HEK293T (cell line): ENCODE results near the gene TEX53.

ENCODE experiments used
- CTCF ChIA-PET: fragments of 350-600 bp; formaldehyde crosslinking; extraction: SDS; loops from one replicate; lab custom pipeline; 2021; ENCODE audit warnings: antibody characterized with exemption, inconsistent platforms; lab: Yijun Ruan, JAX
- POLR2A ChIA-PET: fragments of 350-600 bp; formaldehyde crosslinking; extraction: SDS; loops from one replicate; lab custom pipeline; 2020; ENCODE audit warnings: antibody characterized with exemption, inconsistent platforms; lab: Yijun Ruan, JAX
- DNase-seq: peaks from one replicate; pipeline ENCODE4 v3.0.0; 2012; ENCODE audit warnings: mixed read lengths; ENCODE audit errors: extremely low spot score
- ARNT ChIP-seq: fragments of 450-650 bp; IDR thresholded peaks from 2 replicates; pipeline ENCODE4 v1.6.1; 2017; ENCODE audit warnings: mild to moderate bottlenecking
- BHLHE40 ChIP-seq: fragments of 450-650 bp; IDR thresholded peaks from 2 replicates; pipeline ENCODE4 v1.6.1; 2016; ENCODE audit warnings: mild to moderate bottlenecking, moderate library complexity, borderline replicate concordance
- CTBP1 ChIP-seq: fragments of 450-650 bp; IDR thresholded peaks from 2 replicates; pipeline ENCODE4 v1.6.1; 2016; ENCODE audit warnings: borderline replicate concordance
- ELF4 ChIP-seq: fragments of 450-650 bp; IDR thresholded peaks from 2 replicates; pipeline ENCODE4 v1.6.1; 2017; ENCODE audit warnings: antibody characterized with exemption
- FOXA1 ChIP-seq: fragments of 450-650 bp; IDR thresholded peaks from 2 replicates; pipeline ENCODE4 v1.6.1; 2016; ENCODE audit warnings: mild to moderate bottlenecking
- FOXK2 ChIP-seq: fragments of 450-650 bp; IDR thresholded peaks from 2 replicates; pipeline ENCODE4 v1.6.1; 2016; ENCODE audit warnings: mild to moderate bottlenecking
- FOXM1 ChIP-seq: fragments of 450-650 bp; IDR thresholded peaks from 2 replicates; pipeline ENCODE4 v1.6.1; 2017; ENCODE audit warnings: mild to moderate bottlenecking, borderline replicate concordance
- HDGF ChIP-seq: fragments of 450-650 bp; IDR thresholded peaks from 2 replicates; pipeline ENCODE4 v1.6.1; 2017; ENCODE audit warnings: antibody characterized with exemption, borderline replicate concordance
- L3MBTL2 ChIP-seq: fragments of 450-650 bp; conservative IDR thresholded peaks from 2 replicates; pipeline ENCODE4 v1.6.1; 2016; ENCODE audit warnings: mild to moderate bottlenecking
- LEF1 ChIP-seq: fragments of 450-650 bp; IDR thresholded peaks from 2 replicates; pipeline ENCODE4 v1.6.1; 2017; ENCODE audit warnings: mild to moderate bottlenecking, borderline replicate concordance
- NFRKB ChIP-seq: fragments of 450-650 bp; IDR thresholded peaks from 2 replicates; pipeline ENCODE4 v1.6.1; 2016; ENCODE audit warnings: mild to moderate bottlenecking, moderate library complexity
- SP1 ChIP-seq: fragments of 450-650 bp; IDR thresholded peaks from 2 replicates; pipeline ENCODE4 v1.6.1; 2017
- SUZ12 ChIP-seq: fragments of 450-650 bp; IDR thresholded peaks from 2 replicates; pipeline ENCODE4 v1.6.1; 2016; ENCODE audit warnings: mild to moderate bottlenecking
- TARDBP ChIP-seq: fragments of 450-650 bp; IDR thresholded peaks from 2 replicates; pipeline ENCODE4 v1.6.1; 2016
- ZNF384 ChIP-seq: fragments of 450-650 bp; IDR thresholded peaks from 2 replicates; pipeline ENCODE4 v1.6.1; 2016
- TF ChIP-seq, protein P1 (sequence below): fragments of 450-650 bp; IDR thresholded peaks from 2 replicates; pipeline ENCODE4 v1.6.1; 2016

TEX53 gene

DNA sequence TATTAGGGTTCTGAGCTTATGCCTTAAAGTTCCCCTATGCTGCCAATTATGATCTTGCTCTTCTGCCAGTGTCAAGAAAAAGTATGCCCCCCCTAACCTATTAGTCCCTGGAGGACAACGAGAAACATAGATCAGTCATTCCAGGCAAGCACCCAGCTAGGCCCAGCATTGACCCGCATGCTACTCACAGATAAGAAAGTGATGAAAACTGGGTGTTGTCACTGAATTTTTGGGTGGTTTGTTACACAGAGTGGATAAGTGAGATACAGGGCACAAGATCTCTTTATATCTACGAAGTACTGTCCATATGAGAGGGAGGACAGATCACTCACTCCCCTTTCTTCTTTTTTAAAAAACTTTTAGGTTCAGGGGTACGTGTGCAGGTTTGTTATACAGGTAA is 30.8 kb upstream of the TEX53 start:
- no peak for DNase-seq
- no peak for TF ChIP-seq ELF4
- CTCF ChIA-PET = interaction anchor here (0.7 kb wide), 1 partner anchor 9 kb away, joined by 3 read pairs; no protein-coding TSS in a partner anchor
- POLR2A ChIA-PET = interaction anchor here (1.5 kb wide), 1 partner anchor 28 kb away, joined by 3 read pairs; no protein-coding TSS in a partner anchor

DNA sequence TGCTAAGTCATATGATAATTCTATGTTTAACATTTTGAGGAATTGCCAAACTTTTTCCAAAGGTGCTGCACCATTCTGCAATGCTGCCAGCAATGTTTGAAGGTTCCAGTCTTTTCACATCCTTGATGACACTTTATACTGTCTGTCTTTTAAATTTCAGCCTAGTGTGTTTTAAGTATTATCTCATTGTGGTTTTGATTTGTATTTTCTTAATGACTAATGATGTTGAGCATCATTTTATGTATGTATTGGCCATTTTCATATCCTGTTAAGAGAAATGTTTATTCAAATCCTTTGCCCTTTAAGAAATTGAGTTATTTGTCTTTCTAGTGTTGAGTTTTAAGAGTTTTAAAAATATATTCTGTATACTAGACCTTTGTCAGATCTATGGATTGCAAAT is 29.4 kb upstream of the TEX53 start:
- TF ChIP-seq TARDBP = no peak
- no peak for TF ChIP-seq FOXK2
- TF ChIP-seq CTBP1 = no peak
- no peak for TF ChIP-seq HDGF
- no peak for TF ChIP-seq SP1
- TF ChIP-seq L3MBTL2 = no peak
- no peak for TF ChIP-seq NFRKB
- no peak for TF ChIP-seq SUZ12
- TF ChIP-seq FOXA1 = no peak
- no peak for TF ChIP-seq ELF4
- no peak for TF ChIP-seq ARNT
- TF ChIP-seq, protein P1, sequence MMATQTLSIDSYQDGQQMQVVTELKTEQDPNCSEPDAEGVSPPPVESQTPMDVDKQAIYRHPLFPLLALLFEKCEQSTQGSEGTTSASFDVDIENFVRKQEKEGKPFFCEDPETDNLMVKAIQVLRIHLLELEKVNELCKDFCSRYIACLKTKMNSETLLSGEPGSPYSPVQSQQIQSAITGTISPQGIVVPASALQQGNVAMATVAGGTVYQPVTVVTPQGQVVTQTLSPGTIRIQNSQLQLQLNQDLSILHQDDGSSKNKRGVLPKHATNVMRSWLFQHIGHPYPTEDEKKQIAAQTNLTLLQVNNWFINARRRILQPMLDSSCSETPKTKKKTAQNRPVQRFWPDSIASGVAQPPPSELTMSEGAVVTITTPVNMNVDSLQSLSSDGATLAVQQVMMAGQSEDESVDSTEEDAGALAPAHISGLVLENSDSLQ = no peak
- no peak for TF ChIP-seq LEF1
- no peak for TF ChIP-seq FOXM1
- TF ChIP-seq ZNF384 = no peak
- ChIA-PET POLR2A (no interaction called here), CTCF (no interaction called here)
- no peak for DNase-seq

DNA sequence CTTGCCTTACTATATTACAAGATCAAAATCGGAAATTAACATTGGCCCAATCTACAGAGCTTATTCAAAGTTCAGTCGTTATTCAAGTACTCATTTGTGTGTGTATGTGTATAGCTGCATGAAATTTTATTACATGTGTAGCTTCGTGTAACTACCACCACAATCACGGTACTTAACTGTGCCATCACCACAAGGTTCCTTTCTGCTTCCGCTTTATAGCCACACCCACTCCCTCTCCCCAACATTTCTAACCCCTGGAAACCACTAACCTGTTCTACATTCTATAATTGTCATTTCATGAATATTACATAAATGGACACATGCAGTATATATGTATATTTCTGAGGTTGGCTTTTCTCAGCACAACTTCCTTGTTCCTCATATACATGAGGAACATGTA is 28.3 kb upstream of the TEX53 start:
- POLR2A ChIA-PET = no interaction called here
- CTCF ChIA-PET = no interaction called here
- no peak for DNase-seq
- TF ChIP-seq TARDBP (no peak), FOXA1 (no peak), L3MBTL2 (no peak), CTBP1 (no peak), ZNF384 (no peak), FOXK2 (no peak), SP1 (no peak), ELF4 (no peak), LEF1 (no peak), BHLHE40 (no peak), NFRKB (no peak), SUZ12 (no peak), ARNT (no peak), HDGF (no peak), FOXM1 (no peak)
- TF ChIP-seq, protein P1 = no peak

DNA sequence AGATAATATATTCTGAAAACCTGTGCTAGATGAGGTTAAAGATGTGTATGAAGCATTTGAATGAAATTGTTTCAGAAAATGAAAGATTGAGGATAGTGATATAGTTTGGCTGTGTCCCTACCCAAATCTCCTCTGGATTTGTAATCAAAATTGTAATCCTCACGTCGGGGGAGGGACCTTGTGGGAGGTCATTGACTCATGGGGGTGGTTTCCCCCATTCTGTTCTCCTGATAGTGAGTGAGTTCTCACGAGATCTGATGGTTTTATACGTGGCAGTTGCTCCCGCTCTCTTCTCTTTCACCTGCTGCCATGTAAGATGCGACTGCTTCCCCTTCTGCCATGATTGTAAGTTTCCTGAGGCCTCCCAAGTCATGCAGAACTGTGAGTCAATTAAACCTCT is 26.4 kb upstream of the TEX53 start:
- POLR2A ChIA-PET = no interaction called here
- no peak for DNase-seq
- TF ChIP-seq ZNF384 = no peak
- TF ChIP-seq, protein P1 = no peak
- TF ChIP-seq BHLHE40 = no peak
- no peak for TF ChIP-seq HDGF
- TF ChIP-seq SP1 = no peak
- TF ChIP-seq LEF1 = no peak
- no peak for TF ChIP-seq FOXA1
- no peak for TF ChIP-seq NFRKB
- TF ChIP-seq SUZ12 = no peak
- TF ChIP-seq ELF4 = no peak
- no peak for TF ChIP-seq ARNT
- TF ChIP-seq FOXK2 = no peak
- CTCF ChIA-PET = no interaction called here

DNA sequence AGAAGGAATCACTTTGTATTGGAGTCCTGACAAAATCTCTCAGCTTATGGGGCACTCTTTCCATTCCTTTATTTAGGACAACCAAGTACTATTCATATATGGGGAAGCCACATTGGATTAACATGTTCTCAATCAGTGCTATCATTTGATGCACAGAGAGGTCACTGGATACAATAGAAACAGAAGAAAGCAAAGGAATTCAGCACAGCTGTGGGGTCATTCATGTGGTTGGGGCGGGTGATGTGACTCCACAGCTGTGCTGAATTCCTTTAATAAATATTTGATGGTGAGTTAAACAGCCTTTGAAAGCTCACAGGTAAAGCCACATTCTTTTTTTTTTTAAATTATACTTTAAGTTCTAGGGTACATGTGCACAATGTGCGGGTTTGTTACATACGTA is 25.2 kb upstream of the TEX53 start:
- TF ChIP-seq SUZ12 (no peak), FOXM1 (no peak), ZNF384 (no peak), L3MBTL2 (no peak)
- no peak for DNase-seq
- POLR2A ChIA-PET = no interaction called here
- CTCF ChIA-PET = interaction anchor here (3.0 kb wide), 1 partner anchor 224 kb away, joined by 19 read pairs; no protein-coding TSS in a partner anchor

DNA sequence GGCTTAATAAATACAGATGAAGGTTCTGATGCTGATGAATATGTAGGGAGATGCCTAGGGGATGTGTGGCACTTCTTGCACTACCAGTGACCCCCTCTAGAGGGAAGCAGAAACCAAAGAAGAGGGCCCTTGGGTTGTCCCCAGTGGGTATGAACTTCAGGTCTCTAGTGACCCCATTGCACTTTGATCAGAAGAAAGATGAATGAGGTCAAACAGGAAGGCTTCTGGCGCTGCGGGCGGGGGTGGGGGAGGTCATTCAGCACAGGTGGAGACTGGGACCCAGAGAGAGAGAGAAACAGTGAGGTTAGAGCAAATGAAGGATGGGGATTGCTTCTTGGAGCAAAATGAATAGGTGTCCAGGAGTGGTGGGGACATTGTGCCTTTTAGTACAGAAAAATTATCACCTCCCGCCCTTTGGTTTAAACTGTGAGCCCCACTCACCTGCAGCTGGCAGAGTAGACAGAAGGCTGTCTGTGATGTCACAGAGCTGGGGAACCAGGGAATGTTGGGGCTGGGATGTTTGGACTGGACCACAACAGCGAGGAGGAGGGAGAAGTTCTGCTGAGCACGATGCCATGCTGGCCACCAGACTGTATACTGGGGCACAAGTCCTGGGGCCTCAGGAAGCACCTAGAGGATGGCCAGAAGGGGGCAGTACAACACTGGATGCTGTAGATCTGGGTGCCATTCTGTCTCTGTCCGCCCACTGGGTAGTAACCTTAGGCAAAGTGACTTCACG is 24.2 kb upstream of the TEX53 start, which contains the start of gene TEX48:
Gene TEX48, minus strand, starts transcription at position 599 of the 739 bp plus-strand sequence. CDS start 10,469 bp downstream, outside the sequence.
- ChIA-PET CTCF (interaction anchor here (0.7 to 3.0 kb wide), 13 partner anchors 8 to 988 kb away, joined by 3 to 19 read pairs (median 4); no protein-coding TSS in a partner anchor), POLR2A (no interaction called here)
- TF ChIP-seq SP1 = no peak
- TF ChIP-seq L3MBTL2 = no peak
- TF ChIP-seq FOXK2 = no peak
- TF ChIP-seq LEF1 = no peak
- TF ChIP-seq ZNF384 = no peak
- no peak for TF ChIP-seq CTBP1
- TF ChIP-seq NFRKB = no peak
- no peak for TF ChIP-seq BHLHE40
- DNase-seq = peak; percentile 65
